Small intestine (tissue), 7 donors: Measurements from ENCODE around the gene SPEF1. TPM values are rescaled to one million over a fixed set of nuclear protein-coding genes. Genes with fewer than 3 reads are reported as not detected.
A peak's percentile ranks its signal among the peaks of the same experiment; 100 is the strongest.

Experiments
- DNase-seq, 2 donors: peaks; one replicate each; pipeline versions ENCODE4 v3.0.0 to v3.0.0-alpha.2; 2013
- FAIRE-seq: peaks from 2 replicates; lab custom pipeline; 2012; peaks lifted over from hg19 to GRCh38; lab: Jason Lieb, UNC
- H3K27ac ChIP-seq, 3 donors: one replicate each; pipeline ENCODE4 v1.5.1; 2013; ENCODE audit warnings: low read length in 2 of 3, mild to moderate bottlenecking in 2 of 3, control low read depth in 1 of 3, inconsistent platforms in 1 of 3, low read depth in 1 of 3, moderate library complexity in 1 of 3
- H3K27me3 ChIP-seq, 3 donors: one replicate each; pipeline ENCODE4 v1.6.1; 2013; ENCODE audit warnings: low read length in 3 of 3, inconsistent platforms in 1 of 3; ENCODE audit not compliant: control insufficient read depth in 3 of 3, insufficient read depth in 3 of 3
- H3K36me3 ChIP-seq, 3 donors: one replicate each; pipeline ENCODE4 v1.6.1; 2013; ENCODE audit warnings: low read length in 3 of 3, inconsistent platforms in 1 of 3, low read depth in 1 of 3, mild to moderate bottlenecking in 1 of 3, moderate library complexity in 1 of 3; ENCODE audit not compliant: control insufficient read depth in 3 of 3, insufficient read depth in 2 of 3
- H3K4me1 ChIP-seq, 3 donors: one replicate each; pipeline ENCODE4 v1.6.1; 2013; ENCODE audit warnings: low read length in 2 of 3, inconsistent platforms in 1 of 3, low read depth in 1 of 3, mild to moderate bottlenecking in 1 of 3, moderate library complexity in 1 of 3; ENCODE audit not compliant: control insufficient read depth in 3 of 3, insufficient read depth in 2 of 3
- H3K4me3 ChIP-seq, 3 donors: one replicate each; pipeline ENCODE4 v1.5.1; 2013; ENCODE audit warnings: low read length in 3 of 3, control low read depth in 1 of 3, inconsistent platforms in 1 of 3, low read depth in 1 of 3, mild to moderate bottlenecking in 1 of 3, moderate library complexity in 1 of 3
- H3K9me3 ChIP-seq, 2 donors: one replicate each; pipeline ENCODE4 v1.6.1; 2013; ENCODE audit warnings: low read depth in 1 of 2, low read length in 1 of 2; ENCODE audit not compliant: control insufficient read depth in 2 of 2, insufficient read depth in 1 of 2
- WGBS, 3 donors: extraction: QIAGEN DNeasy Blood & Tissue Kit; methylation state at CpG; one replicate each; pipeline ENCODE4 v1.1.7; 2013; 5-methylcytosine and 5-hydroxymethylcytosine counted together
- polyA plus RNA-seq, 4 donors: library from polyadenylated mRNA; stranded (reverse) in 3 of 4; unstranded in 1 of 4; fragments of 200-250 nt in 3 of 4; fragments of 120-200 nt in 1 of 4; gene quantifications; one replicate each; pipeline versions ENCODE4 v1.2.1 to v1.2.3, GENCODE V29; 2013
- donor health status: healthy with polysubstance abuse.
- donor health status: control.
- donor health status: control.
- donor health status: Bipolar disorder and iron deficiency.
- donor health status: healthy.

SPEF1 gene
- polyA plus RNA-seq, 4 donors, result 0.03 to 0.06 TPM; not detected in 2

- no peak overlapping the region for H3K4me3 ChIP-seq
- peaks cover 0 to 21% (median 5%) of the 10 kb centered on the region in 3 donors for H3K4me1 ChIP-seq
- H3K27me3 ChIP-seq, result peaks cover 0 to 32% (median 0%) of the 10 kb centered on the region in 3 donors
- no peak for DNase-seq
- no peak overlapping the region for H3K27ac ChIP-seq
- peaks cover 0 to 12% of the 10 kb centered on the region in 2 donors for H3K9me3 ChIP-seq
- FAIRE-seq, result no peak
- WGBS, 3 donors, result 90 to 91% (median 91%) methylated on average over 4 of the region's 4 CpGs
- no peaks in the 10 kb centered on the region for H3K36me3 ChIP-seq
These were observed 5.7 kb downstream of the SPEF1 start for GRCh38 chr20:3775457-3776108.

GRCh38 chr20:3771552-3772058 is 9.6 kb downstream of the SPEF1 start:
- no peak overlapping the region for H3K27ac ChIP-seq
- FAIRE-seq (no peak), DNase-seq (no peak)
- H3K27me3 ChIP-seq, result no peaks in the 10 kb centered on the region
- WGBS, 3 donors, result 75 to 84% (median 84%) methylated on average over 7 of the region's 7 CpGs
- peaks cover 0 to 11% (median 1%) of the 10 kb centered on the region in 3 donors for H3K4me1 ChIP-seq
- peaks cover 0 to 6% of the 10 kb centered on the region in 2 donors for H3K9me3 ChIP-seq
- H3K4me3 ChIP-seq, result no peak overlapping the region
- H3K36me3 ChIP-seq, result no peaks in the 10 kb centered on the region

DNA sequence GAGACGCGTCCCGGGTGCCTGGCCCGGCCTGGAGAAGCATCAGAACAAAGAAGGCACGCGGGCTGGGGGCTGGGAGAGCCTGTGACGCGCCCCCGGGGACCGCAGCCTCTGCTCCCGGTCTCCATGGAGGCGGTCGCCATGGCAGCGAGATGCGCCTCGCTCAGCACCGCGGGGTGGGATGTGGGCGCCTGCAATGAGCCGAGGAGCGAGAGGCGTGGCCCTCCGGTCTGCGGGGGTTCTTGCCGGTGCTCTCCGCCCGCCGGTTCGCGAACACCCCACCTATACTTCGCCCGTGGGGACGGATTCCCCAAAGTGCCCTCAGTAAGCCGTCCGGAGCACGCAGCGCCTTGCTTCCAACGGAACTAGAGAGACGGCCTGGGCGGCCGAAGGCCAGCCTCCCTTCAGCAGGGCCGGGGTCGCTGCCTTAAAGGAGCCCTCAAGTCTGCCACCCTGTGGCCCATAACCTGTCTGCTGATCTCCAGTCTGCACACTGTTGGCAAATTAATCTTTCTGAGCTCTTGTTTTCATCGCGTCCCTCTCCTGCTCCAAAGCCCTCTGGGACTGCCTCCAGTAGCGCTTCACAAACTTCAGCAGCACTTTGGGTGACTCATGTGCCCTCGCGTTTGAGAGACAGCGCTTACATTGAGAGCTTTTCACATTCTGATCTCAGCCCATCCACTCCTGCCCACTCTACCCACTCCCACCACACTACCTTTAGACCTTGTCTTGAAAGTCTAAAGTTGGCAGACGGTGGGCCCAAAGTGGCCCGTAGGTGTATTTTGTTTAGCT is 12.7 kb downstream of the SPEF1 start:
- Histone ChIP-seq H3K36me3 (peaks cover 0 to 11% (median 0%) of the 10 kb centered on the region in 3 donors), H3K4me3 (peak overlapping the region; percentile 53 to 60 (median 59)), H3K27ac (peak overlapping the region; percentile 60 to 94 (median 92)), H3K4me1 (peaks cover 0 to 30% (median 1%) of the 10 kb centered on the region in 3 donors), H3K9me3 (no peaks in the 10 kb centered on the region), H3K27me3 (no peaks in the 10 kb centered on the region)
- 1% methylated on average over 49 to 51 of the region's 51 CpGs for WGBS, 3 donors
- no peak for FAIRE-seq
- peak; percentile 59 to 84 for DNase-seq

- FAIRE-seq (no peak), DNase-seq (peak; percentile 98 to 99)
- peak within 1 kb of the TSS; percentile 60 to 94 (median 92) for H3K27ac ChIP-seq
- H3K4me1 ChIP-seq, result peaks cover 0 to 31% (median 1%) of the 10 kb centered on the region in 3 donors
- no peaks in the 10 kb centered on the region for H3K9me3 ChIP-seq
- peaks cover 0 to 11% (median 0%) of the 10 kb centered on the region in 3 donors for H3K36me3 ChIP-seq
- H3K4me3 ChIP-seq, result peak within 1 kb of the TSS; percentile 54 to 60 (median 59)
- no peaks in the 10 kb centered on the region for H3K27me3 ChIP-seq
- WGBS, 3 donors, result 0 to 1% (median 0%) methylated on average over 55 to 80 of the region's 80 CpGs
These were observed 13.6 kb downstream of the SPEF1 start, which contains the start of gene ADISSP for GRCh38 chr20:3767427-3768341. Gene ADISSP, minus strand, starts transcription at chr20:3767753. Its CDS starts 7,653 bp downstream, at chr20:3760100.

- WGBS, 3 donors, result 0 to 2% (median 1%) methylated on average over 21 of the region's 21 CpGs
- DNase-seq (peak; percentile 20 to 48), FAIRE-seq (no peak)
- H3K4me3 ChIP-seq, result peak overlapping the region; percentile 6 to 54 (median 41)
- H3K4me1 ChIP-seq, result peaks cover 0 to 31% (median 1%) of the 10 kb centered on the region in 3 donors
- H3K9me3 ChIP-seq, result no peaks in the 10 kb centered on the region
- no peaks in the 10 kb centered on the region for H3K27me3 ChIP-seq
- peaks cover 0 to 13% (median 0%) of the 10 kb centered on the region in 3 donors for H3K36me3 ChIP-seq
- no peak overlapping the region for H3K27ac ChIP-seq
These were observed 14.2 kb downstream of the SPEF1 start for GRCh38 chr20:3767110-3767426.

- FAIRE-seq (no peak), DNase-seq (no peak)
- H3K4me3 ChIP-seq, result peak overlapping the region in 2 of 3 donors; percentile 41 to 54
- WGBS, 3 donors, result 16 to 29% (median 23%) methylated on average over 9 of the region's 9 CpGs
- peaks cover 0 to 31% (median 1%) of the 10 kb centered on the region in 3 donors for H3K4me1 ChIP-seq
- no peak overlapping the region for H3K27ac ChIP-seq
- no peaks in the 10 kb centered on the region for H3K27me3 ChIP-seq
- H3K36me3 ChIP-seq, result peaks cover 0 to 15% (median 0%) of the 10 kb centered on the region in 3 donors
- H3K9me3 ChIP-seq, result no peaks in the 10 kb centered on the region
These were observed 14.7 kb downstream of the SPEF1 start for GRCh38 chr20:3766422-3767109.

GRCh38 chr20:3765171-3765882 is 15.9 kb downstream of the SPEF1 start:
- FAIRE-seq, result no peak
- DNase-seq, result no peak
- Histone ChIP-seq H3K36me3 (peaks cover 0 to 19% (median 0%) of the 10 kb centered on the region in 3 donors), H3K27ac (no peak overlapping the region), H3K27me3 (no peaks in the 10 kb centered on the region), H3K4me3 (no peak overlapping the region), H3K9me3 (no peaks in the 10 kb centered on the region), H3K4me1 (peaks cover 0 to 31% (median 1%) of the 10 kb centered on the region in 3 donors)
- WGBS, 3 donors, result 68 to 74% (median 73%) methylated on average over 3 of the region's 3 CpGs
